GM19463 (cell line): Measurements from ENCODE around the gene IGF2BP1.
"Not testable (repeated sequence)": the region's sequence is repeated elsewhere in the genome, so short reads cannot be mapped to it uniquely, and the experiment has no call there.

ENCODE experiments used
- ATAC-seq: cut with Tn5 transposase; IDR thresholded peaks from one replicate; pipeline ENCODE4 v1.9.1; 2021; ENCODE audit warnings: mild to moderate bottlenecking, moderate library complexity; ENCODE audit not compliant: unreplicated experiment

IGF2BP1 gene

DNA sequence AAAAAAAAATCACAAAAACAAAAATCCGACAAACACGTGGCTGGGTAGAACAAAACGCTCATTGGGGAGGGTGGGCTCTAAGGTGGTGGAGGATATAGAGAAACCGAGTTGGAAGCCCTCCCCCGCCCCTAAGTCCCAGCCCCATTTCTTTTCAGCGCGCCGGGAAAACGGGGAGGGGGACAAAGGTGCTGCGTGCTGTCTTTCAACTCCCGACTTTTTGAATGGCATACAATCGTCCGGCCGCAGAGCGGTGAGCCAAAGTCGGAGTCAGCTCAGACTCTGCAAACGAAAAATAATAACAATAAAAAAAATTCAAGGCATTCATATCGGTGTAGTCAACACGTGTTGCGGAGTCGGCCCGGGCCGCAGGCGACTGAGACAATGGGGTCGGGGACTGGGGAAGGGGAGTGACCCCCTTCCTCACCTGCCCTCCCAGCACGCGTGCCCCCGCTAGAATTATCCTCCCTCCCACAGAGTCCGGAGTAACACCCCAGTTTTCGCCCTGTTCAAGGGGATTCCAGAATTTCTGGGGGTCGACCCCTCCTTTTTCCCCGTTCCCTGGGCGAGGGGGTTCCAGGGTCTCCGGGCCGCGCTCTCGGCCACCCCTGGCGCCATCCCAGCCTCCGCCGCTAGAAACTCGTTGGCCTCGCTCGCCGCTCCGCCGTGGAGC lies 1.7 kb upstream of the IGF2BP1 start:
- no peak for ATAC-seq

DNA sequence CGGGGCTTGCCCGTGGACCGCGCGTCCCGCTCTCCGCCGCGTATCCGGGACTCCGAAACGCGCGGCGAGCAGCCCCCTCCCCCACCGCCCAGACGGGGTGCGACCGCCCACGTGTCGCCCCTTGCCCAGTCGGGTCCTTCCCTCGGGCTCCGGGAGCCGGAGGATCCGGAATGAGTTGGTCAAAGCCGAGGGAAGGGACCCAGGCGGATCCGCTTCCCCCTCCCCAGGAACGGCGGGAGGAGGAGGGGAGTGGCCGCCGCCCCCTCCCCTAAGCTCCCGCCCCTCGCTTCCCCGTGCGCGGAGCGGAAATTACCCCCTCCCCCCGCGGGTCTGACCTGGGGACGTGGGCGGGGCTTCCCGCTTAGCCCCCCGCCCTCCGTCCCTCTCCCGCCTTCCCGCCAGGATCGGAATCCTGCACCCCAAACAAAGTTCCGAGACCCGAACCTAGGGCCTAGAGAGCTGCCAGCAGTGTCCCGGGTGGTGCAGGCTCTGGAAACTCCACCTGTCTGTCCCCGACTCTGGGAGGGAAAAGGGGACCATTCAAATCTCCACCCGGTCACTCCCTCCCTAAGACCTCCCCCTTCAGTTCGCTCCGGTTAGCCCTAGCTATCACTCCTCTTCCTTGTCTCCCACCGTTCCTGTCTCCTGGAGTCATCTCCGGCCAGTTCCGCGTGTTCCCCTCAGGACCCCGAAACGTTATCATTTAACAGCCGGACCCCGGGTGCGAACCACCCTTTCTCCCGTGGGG lies 1.0 kb upstream of the IGF2BP1 start:
- no peak for ATAC-seq

DNA sequence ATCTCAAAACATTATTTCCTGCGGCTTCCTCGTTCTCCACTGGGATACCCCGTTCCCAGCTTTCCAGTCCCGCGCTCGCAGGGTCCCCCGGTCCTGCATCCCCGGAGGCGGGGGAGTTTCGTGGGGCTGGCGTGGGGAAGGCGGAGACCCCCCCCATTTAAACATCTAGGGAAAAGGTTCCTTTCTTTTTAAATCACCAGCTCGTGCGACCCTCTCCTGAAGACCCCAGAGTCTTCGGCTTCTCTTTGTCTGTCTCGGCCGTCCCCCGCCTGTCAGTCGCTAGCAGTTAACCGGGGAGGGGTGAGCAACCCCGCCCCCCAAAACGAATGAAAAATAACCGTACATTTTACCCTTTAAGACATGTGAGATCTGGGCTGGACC lies 473 bp upstream of the IGF2BP1 start:
- ATAC-seq, result no peak

DNA sequence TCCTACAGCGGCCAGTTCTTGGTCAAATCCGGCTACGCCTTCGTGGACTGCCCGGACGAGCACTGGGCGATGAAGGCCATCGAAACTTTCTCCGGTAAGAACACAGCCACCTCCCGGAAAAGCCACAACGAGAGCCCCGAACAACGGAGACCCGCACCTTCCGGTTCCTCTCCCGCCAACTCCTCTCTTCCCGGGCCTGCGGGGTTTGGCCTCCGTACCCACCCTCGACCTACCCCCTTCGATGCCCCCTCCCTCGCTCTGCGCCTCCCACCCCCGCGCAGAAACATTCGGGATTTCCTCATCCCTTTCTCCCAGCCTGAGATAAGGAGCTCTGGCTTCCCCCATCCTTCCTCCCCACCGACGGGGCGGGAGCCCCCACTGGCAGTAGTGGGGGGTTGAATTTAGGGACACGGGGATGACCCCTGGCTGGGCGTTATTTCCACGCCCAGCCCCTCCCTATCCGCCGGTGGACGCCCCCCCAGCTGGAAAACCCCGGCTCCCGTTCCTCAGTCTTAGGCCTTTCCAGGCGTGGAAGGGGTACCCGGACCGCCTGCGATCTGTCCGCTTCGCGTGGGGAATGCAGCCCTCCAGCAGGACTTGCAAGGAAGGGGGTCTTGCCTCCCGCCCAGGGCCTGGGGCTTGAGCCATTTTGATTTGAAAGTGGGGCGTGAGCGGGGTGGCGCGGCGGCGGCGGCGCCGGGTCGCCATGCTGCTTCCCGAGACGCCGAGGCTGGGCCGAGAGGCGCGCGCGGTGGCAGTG lies 822 bp downstream of the IGF2BP1 start:
- no peak for ATAC-seq

DNA sequence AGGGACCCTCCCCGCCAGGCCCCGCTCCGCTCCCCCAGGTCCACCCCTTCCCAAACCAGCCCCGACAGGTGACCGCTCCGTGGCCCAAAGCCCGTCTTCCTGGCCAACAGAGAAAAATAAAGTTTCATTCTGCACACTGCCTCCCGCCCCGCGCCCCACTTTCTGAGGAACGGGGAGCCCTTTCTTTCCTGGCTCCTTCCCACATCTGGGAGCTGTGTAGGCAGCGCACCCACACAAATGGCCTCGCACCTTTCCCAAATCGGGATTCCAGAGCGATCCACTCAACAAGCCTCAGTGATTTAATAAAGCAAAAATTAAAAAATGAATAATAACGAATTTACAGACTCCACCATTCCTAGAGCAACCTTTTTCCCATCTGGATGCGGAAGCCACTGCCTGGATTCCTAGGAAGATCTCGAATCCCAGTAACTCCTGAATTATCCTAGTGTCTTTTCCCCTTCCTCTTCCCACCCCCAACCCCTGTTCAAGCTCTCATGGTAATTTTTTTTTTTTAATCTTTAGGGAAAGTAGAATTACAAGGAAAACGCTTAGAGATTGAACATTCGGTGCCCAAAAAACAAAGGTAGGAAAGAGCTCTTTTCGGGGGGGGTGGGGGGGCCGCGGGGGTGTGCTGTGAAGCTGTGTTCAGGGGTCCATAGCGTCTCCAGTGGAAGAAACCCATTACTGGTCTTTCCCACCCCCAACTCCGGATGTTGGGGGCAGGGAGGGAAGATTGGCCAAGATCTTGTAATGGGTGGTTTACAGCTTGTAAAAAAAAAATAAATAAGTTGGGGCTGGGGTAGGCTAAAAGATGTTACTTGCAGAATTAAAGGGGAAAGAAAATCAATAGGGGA lies 1.6 kb downstream of the IGF2BP1 start:
- no peak for ATAC-seq

DNA sequence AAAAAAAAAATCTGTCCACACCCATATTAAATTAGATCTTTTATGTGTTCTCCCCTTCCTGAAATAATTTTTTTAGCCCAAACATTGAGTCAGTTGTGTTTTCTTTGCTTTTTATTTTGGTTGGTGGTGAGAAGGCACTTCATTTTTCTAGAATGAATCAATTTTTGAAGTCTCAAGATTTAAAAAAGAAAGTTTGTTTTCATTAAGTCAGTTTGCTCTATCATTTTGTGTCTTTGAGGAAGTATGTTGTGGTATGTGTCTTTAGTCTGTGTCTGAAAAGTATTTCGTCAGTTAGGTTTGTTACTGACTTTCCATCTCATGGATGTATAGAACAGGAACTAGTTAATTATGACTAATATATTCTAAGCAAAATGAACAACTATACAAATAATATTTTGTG lies 3.8 kb downstream of the IGF2BP1 start:
- no peak for ATAC-seq

DNA sequence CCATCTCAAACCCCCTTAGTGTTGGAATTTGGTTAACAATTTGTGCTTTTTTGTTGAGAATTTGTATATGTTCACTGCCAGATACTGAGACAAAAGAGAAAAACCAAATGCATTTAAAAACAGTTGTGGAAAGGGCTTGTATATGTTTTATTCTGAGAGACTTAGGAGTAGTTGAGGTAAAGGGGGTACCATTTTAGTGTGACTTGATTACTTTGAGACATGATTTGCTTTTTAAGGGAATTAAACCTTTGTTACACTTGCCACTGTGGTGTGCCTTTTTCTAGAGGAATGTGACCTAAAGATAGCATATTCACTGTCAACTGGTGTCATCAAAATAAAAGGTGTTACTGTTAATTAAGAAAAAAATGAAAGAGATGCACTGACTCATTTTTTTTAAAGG lies 4.5 kb downstream of the IGF2BP1 start:
- no peak for ATAC-seq

DNA sequence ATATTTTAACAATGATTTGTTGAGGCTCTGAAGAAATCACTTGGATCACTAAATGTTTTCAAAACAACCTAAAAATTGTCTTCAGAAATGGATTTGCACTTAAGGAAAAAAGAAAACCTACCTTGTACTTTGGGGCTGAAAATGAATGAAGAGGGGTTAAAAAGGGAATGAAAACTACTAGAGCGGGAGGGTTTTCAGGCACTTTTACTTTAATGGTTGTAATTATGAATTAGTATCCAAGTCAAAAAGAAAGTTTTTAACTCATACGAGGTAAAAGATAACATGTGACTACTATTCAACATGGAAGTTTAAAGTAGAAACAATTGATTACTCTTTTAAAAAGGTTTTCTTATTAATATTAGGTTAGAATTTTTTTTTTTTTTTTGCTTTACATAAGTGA lies 5.1 kb downstream of the IGF2BP1 start:
- no peak for ATAC-seq

DNA sequence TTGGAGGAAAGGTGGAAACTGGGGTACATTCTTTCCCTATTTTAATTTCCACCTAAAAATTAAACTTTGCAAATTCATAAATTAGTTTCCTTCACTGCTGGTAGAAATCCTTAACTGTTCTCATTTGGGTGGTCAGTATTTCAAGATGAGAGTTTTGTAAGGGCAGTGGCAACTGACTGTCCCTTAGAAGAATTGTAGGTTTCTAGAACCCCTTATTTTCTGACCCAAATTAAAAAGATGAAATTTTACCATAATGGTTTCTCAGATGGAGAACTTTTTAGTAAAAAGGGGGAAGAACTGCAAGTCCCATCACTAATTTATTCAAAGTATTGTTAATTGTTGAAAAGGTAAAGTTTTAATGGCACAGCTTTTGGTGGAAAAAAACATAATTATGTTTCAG lies 5.6 kb downstream of the IGF2BP1 start:
- no peak for ATAC-seq

DNA sequence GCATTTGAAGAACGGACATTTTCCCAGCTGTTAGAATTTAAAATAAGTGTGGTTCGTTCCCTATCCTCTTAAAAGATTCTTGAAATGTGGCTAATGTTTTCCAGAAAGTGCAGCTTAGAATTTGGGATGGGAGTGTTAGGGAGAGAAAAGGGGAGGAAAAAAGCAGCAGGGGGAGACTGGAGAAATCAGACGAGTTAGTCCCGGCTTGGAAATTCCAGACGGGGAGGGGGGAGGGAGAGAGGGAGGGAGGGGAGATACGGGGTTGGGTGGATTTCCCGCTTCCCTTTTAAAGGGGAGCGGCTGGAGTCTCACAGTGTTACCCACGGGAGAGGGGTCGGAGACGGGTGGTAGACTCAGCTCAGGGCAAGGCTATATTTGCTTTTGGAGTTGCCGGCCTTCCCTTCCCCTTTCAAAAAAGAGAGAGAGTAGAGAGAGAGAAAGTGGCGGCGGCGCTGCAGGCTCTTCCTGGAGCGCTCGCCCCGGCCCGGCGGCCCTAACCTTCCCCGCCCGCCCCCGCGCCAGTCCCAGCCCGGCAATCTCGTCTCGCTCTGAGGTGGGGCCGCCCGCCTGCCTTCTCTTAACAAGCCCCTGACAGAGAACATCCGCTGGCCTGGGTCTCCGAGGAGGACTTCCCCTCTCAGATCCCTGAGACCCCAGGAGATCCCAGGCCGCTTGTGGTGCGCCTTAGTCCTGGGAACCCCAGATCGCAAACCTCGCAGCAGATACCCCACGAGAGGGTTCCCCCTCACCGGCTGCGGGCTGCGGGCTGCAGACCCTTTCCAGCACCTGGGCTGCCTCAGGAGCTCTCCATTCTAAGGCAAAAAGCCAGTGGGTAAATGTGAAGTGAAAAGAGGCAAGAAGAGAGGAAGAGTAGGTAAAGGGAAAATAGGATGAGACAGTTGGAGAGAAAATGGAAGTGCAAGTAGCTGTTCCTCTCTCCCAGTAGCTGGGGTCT lies 6.6 kb downstream of the IGF2BP1 start:
- no peak for ATAC-seq

DNA sequence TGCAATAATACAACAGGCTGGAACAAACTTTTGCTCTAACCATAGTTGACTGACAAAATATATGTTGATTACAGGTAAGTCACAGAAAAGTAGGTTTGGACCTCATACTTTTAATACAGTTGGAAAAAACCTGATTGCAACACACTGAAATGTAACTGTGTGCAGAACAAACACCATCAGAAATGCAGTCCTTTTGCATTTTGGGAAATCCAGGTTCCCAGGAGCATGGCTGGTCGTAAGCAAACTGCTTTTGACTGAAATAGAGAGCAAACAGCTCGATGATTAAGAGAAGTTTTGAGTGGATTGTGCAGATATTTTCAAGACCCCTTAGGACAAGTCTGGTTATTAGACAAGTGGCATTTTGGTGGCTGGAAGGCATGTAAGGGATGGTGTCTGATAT lies 8.0 kb downstream of the IGF2BP1 start:
- no peak for ATAC-seq

DNA sequence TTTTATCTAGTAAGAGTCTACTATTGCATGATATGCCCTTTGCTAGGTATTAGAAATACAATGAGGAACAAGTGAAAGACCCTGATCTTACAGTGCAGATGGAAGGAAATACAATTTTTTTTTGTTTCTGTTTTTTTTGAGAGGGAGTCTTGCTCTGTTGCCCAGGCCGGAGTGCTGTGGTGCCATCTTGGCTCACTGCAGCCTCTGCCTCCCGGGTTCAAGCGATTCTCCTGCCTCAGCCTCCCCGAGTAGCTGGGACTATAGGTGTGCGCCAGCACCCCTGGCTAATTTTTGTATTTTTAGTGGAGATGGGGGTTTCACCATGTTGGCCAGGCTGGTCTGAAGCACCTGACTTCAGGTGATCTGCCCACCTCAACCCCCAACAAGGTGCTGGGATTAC lies 11.7 kb downstream of the IGF2BP1 start:
- not testable (repeated sequence) for ATAC-seq

DNA sequence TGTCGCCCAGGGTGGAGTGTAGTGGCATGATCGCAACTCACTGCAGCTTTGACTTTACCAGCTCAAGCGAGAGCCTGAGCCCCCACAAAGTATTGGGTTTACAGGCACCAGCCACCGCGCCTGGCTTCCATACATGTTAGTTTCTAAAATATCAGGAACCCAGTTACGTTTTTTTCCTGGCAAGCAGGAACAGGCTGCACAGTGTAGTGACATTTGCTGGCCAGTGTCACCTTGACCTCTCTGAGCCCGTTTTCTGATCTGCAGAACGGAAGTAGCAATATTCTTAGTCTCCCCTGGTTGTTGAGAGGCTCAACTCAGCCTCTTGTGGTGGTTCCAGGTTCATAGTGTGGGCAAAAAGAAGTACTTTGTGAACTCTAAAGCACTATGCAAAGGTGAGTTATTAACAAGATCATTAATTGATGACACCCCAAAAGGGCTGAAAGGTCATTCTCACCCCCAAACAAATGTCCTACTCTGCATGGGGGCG lies 15.6 kb downstream of the IGF2BP1 start:
- ATAC-seq, result no peak

DNA sequence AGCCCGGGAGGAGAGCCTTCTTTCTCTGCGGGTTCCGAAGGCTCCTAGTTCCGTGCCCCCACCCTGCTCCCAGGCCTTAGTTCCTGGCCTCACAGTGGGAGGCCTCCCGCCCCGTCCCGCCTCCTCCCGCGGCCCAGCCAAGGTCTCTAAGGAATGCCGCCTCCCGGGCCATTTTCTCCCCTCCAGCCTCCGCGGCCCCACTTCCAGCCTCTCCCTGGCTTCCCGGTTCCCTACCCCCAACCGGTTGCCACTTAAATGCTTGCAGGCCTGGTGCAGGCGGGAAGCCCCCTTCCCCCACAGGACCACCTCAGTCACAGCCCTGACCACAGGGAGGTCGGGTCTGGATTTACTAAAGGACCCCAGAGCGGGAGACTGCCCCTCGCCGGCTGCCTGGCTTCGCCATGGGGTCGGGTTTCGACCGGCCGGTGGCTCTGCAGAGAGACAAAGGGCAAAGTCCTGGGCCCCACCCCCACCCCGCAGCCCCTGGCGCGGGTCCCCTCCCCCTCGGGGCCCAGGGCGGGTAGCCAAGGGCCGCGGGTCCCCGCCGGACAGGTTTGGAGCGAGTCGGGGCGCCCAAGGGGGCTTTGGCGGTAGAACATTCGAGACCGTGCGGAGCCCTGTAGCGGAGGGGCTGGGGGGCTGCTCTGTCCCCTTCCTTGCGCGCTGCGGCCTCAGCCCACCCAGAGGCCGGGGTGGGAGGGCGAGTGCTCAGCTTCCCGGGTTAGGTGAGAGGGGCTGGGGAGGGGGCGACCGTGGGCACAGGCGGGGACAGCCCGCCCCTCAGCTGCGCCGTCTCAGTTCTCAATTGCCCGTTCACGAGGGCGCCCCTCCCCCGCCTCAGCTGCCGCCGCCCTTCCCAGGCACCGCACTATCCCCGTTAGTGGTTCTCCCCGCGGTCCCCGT lies 16.4 kb downstream of the IGF2BP1 start:
- no peak for ATAC-seq

DNA sequence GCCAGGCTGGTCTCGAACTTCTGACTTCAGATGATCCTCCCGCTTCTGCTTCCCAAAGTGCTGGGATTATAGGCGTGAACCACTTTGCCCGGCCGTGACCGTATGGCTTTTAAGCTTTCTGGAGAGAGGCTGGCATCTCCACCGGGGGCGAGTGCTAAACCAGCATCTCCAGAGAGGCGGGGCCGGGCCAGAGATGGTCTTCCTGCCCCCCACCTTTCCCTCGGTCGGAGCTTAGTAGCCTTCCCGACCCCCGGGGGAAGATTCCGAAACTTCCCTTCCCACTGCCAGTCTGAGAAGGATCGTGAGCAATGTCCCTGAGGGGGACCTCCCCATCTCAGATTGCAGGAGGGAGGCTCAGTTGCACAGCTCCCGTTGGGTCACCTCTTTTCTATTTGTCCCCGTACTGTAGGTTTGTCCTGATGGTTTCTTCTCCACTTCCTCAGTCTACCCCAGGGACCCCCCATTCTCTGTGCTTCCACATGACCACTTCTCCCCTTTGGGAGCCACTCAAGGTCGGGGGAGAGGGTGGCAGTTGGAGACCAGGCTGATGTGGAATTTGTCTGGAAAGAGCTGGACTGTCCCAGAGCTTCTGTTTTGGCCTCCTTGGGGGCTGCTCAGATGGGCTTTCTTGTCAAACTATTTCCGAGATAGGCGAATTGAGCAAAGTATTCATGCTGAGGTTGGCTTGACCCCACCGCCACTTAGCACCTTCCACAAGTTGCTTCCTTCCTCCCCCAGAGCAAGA lies 18.2 kb downstream of the IGF2BP1 start:
- no peak for ATAC-seq

DNA sequence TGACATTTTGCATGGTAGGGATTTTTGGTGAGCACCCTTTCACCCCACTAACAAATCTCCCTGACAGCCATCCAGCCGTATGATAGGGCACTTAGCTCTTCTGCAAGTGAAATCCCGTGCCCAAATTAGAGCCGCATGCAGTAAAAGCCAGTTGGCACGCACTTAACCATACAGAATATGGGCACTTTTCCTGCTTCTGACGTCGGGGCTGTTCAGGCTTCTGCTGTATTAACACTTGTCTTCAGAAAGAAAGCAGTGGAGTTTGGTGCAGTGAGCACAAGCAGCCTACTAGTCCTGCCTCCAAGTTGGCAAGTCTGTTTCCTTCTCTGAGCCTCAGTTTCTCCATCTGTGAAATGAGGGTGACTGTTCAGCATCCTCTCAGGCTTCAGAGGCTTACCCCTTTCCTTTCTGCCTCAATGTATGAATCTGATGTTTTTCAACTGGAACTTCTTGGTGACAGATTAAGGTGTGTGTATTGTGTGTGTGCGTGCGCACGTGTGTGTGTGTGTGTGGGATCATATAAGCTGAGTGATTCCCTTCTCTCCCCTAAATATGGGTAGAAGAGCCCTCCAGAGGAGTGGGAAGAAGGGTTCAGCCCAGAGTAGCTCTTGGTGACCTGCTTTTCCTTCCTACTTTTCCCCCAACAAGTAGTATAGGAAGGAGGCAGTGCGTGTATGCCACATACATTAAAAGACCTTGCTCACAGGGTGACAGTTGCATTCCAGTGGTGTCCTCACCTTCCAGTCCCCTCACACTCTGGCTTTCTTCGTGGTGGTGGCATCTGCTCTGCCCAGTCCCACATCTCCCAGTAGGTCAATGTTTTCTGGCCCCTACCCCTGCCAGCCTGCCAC lies 19.0 kb downstream of the IGF2BP1 start:
- no peak for ATAC-seq

DNA sequence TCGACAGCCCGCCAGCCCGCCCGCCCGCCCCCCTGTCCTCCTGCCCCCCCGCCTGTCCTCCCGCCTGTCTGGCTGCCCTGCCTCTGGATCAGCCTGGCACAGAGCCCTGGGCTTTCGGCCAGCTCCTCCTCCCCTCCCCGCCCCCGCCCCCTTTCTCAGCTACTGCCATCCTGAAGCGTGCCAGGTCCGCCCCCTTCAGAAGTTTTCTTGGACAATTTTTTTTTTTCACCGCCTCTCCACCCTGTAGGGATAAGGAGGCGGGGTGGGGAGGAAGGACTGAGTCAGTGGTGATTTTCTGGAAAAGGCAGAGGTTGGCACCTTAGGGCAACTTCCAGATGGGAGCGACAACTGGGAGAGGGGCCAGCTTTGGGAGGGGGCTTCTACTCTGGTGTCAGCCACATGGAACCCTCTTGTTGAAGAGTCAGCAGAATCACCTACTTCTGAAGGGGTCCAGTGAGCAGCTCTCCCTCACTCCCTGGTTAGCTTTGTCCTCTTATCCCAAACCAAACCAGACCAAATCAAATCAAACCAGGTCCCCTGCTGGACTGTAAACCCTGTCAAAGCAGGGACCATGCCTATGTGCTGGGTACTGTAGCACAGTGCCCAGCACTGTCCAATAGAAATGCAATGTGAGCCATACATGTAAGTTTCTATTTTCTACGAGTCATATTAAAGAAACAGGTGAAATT lies 19.7 kb downstream of the IGF2BP1 start:
- ATAC-seq, result no peak
